Activated CD4-positive, alpha-beta T cell treated with anti-CD3 and anti-CD28 coated beads for 36 hours (primary cell): Measurements from ENCODE around the gene C1QL2. TPM values are rescaled to one million over a fixed set of nuclear protein-coding genes. Genes with fewer than 3 reads are reported as not detected.

ENCODE experiments used
- ATAC-seq: fragments of 200-7000 bp; cut with Tn5 transposase; one replicate; pipeline ENCODE4 v1.10.0; 2021; ENCODE audit warnings: mild to moderate bottlenecking, moderate library complexity
- CTCF ChIA-PET: fragments of 350-600 bp; sonication (Branson Sonifier 250); formaldehyde crosslinking; loops from one replicate; lab custom pipeline; 2021; ENCODE audit warnings: antibody characterized with exemption; lab: Charles Lee
- POLR2A ChIA-PET: fragments of 350-600 bp; sonication (Branson Sonifier 250); formaldehyde crosslinking; loops from one replicate; lab custom pipeline; 2021; ENCODE audit warnings: antibody characterized with exemption, inconsistent platforms; lab: Charles Lee
- DNase-seq: peaks from one replicate; pipeline ENCODE4 v3.0.0-alpha.2; 2020
- H3K27ac Mint-ChIP-seq: one replicate; pipeline ENCODE4 v1.8.0; 2021; ENCODE audit warnings: mixed read lengths
- H3K27me3 Mint-ChIP-seq: one replicate; pipeline ENCODE4 v1.8.0; 2021; ENCODE audit warnings: mixed read lengths
- H3K36me3 Mint-ChIP-seq: one replicate; pipeline ENCODE4 v1.8.0; 2021; ENCODE audit warnings: low read depth, mixed read lengths
- H3K4me1 Mint-ChIP-seq: one replicate; pipeline ENCODE4 v1.8.0; 2021; ENCODE audit warnings: mixed read lengths
- H3K4me3 Mint-ChIP-seq: one replicate; pipeline ENCODE4 v1.8.0; 2021; ENCODE audit warnings: mild to moderate bottlenecking, moderate library complexity, mixed read lengths
- H3K9me3 Mint-ChIP-seq: one replicate; pipeline ENCODE4 v1.8.0; 2021; ENCODE audit warnings: low read depth, mixed read lengths
- intact Hi-C, 2 experiments: fragments of 100-400 bp; cut with DNase I in 1 of 2; cut with micrococcal nuclease in 1 of 2; formaldehyde crosslinking; loops; one replicate each; pipeline versions ENCODE4 v1.14.2 to v1.15.1; 2022 to 2024; cut with DNase I, micrococcal nuclease
- total RNA-seq, 2 experiments: library from RNA; stranded (reverse); gene quantifications; one replicate each; pipeline ENCODE4 v1.2.3, GENCODE V29; 2021

C1QL2 gene
- total RNA-seq, 2 experiments from 2014 or later: not detected

DNA sequence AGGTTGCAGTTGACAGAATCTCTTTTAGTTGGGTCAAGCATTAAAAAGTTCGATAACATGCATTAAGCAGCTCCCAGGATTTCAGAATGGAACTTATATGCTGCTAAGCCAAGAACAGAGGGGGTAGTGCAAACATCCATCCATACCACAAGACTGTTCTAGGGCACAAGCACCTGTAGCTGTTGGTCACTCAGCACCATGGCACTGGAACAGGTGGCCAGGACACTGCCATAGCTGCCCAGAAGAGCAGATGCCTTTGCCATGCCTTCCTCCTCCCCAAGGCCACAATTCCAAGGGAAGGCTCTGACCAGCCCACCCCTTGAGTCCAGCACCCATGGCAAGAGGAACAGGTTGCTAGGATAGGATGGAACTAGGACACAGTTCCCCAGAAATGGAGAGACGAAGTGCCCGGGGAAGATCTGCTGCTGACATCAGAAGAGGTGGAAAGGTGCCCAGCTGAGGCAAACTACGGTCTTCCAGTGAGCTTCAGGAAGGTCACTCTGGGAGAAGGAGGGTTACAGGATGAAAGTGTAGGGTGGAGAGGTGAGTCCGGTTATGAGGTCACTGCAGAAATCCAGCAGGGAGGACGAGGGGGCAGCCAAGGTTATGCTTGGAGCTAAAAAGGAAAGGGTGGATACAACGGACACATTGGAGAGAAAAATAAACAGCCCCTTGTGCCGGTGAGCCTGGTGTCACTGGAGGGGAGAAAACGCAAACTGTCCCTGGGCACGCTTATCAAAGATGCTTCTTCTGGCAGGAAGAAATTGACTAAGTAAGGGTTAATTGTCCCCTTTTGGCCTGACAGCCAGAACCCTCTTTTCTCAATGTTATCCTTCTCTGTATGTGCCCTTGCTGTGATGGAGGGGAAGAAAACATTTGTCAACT lies 41.9 kb downstream of the C1QL2 start:
- DNase-seq (no peak), ATAC-seq (no peak)
- ChIA-PET CTCF (interaction anchor here (0.6 kb wide), 1 partner anchor 176 kb away, joined by 3 read pairs; no protein-coding TSS in a partner anchor), POLR2A (no interaction called here)
- H3K36me3 Mint-ChIP-seq: no peaks in the 10 kb centered on the region
- intact Hi-C loops: no loop called here
- no peak overlapping the region for H3K4me3 Mint-ChIP-seq
- no peaks in the 10 kb centered on the region for H3K4me1 Mint-ChIP-seq
- no peak overlapping the region for H3K27ac Mint-ChIP-seq
- H3K27me3 Mint-ChIP-seq: peaks cover 8% of the 10 kb centered on the region
- peaks cover 1% of the 10 kb centered on the region for H3K9me3 Mint-ChIP-seq

DNA sequence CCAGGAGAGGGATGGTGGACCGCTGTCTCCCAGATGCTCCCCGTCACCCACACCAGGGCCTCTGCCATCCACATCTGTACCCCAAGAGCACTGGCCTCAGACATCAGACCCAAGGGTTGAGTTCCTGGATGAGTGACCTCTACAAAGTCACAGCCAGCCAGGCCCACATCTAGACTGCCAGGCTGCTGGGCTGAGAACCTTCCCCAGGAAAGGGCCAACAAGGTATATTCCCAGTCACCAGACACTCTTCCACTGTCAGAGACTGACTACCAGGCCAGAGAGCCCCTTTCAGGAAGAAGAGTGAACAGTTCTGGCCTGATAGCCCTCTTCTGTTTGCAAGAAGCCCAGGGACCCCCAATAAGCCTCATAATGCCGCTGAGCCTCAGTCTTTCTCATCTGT lies 44.3 kb downstream of the C1QL2 start:
- no peak for ATAC-seq
- Mint-ChIP-seq H3K9me3 (peaks cover 9% of the 10 kb centered on the region), H3K4me1 (no peaks in the 10 kb centered on the region), H3K4me3 (no peak overlapping the region), H3K27me3 (peaks cover 4% of the 10 kb centered on the region), H3K27ac (no peak overlapping the region), H3K36me3 (no peaks in the 10 kb centered on the region)
- intact Hi-C loops: no loop called here
- CTCF ChIA-PET: no interaction called here
- no peak for DNase-seq
- POLR2A ChIA-PET: no interaction called here

DNA sequence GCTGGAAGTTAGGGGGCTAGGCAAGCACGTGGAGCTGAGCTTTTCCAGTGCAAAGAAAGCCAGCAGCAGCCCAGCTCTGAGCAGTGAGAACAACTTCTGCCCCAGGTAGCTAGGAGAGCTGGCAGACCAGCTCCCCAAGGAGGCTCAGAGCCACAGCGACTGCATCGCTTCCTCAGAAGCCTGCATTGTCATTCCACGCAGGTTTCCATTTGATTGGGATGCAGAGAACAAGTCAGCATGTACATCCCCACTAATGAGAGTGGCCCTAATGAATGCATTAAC lies 45.1 kb downstream of the C1QL2 start:
- peaks cover 9% of the 10 kb centered on the region for H3K9me3 Mint-ChIP-seq
- H3K36me3 Mint-ChIP-seq: no peaks in the 10 kb centered on the region
- intact Hi-C loops: no loop called here
- no peak overlapping the region for H3K27ac Mint-ChIP-seq
- CTCF ChIA-PET: no interaction called here
- no peaks in the 10 kb centered on the region for H3K4me1 Mint-ChIP-seq
- POLR2A ChIA-PET: no interaction called here
- H3K4me3 Mint-ChIP-seq: no peak overlapping the region
- ATAC-seq: no peak
- peaks cover 4% of the 10 kb centered on the region for H3K27me3 Mint-ChIP-seq
- DNase-seq: no peak

DNA sequence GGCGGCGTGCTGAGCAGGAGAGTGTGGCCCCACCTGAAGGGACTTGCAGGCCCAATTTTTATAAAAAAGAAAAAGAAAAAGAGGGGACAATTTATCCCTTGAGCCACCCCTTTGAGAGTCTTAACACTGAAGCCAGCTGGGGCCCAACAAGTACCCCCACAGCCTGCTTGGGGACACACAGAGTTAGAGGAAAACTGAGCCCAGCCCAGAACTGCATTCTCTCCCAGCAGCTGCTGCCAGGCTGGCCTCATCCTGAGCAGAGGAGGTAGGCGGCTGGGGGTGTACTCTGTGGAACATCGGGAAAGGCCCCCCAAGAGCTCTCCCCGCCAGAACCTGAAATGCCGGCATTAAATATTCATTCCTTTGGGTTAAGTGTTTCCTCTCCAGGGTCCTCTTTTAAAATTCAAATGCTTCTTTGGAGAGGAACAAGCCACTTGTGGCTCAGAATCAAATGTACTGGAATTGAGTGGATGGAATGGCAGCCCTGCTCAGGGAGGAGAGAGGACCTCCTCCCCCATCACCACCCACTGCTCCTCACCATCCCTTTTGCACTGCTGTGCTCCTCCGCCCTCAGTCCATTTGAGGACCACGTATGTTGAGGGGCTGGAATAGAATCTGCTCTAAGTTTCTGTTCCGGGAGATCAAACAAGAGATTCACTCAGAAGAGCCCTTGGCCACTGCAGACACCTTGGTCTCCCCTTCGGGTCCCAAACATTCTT lies 45.6 kb downstream of the C1QL2 start:
- POLR2A ChIA-PET: no interaction called here

DNA sequence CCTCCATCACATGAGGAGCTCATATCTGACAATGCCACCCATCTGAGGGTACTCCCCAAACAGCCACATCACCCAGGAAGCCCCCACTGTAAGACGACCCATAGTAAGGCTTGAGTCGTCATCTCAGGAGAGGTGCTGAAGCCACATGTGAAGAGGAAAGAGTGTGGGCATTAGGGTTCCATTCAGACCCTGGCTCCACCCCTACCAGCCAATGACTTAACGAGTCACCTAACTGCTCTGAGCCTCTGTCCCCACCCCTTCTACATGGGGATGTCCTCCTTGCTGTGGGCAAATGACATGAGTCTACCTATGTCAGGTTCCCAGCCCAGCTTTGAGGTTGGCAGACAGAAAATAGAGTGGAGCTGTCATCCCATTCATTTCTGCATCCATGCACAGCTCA lies 46.3 kb downstream of the C1QL2 start:
- H3K27ac Mint-ChIP-seq: no peak overlapping the region
- peaks cover 9% of the 10 kb centered on the region for H3K27me3 Mint-ChIP-seq
- ChIA-PET POLR2A (no interaction called here), CTCF (interaction anchor here (0.6 kb wide), 1 partner anchor 220 kb away, joined by 3 read pairs; no protein-coding TSS in a partner anchor)
- H3K36me3 Mint-ChIP-seq: no peaks in the 10 kb centered on the region
- peak; percentile 47 for ATAC-seq
- peaks cover 9% of the 10 kb centered on the region for H3K9me3 Mint-ChIP-seq
- DNase-seq: no peak
- no peaks in the 10 kb centered on the region for H3K4me1 Mint-ChIP-seq
- intact Hi-C loops: no loop called here
- no peak overlapping the region for H3K4me3 Mint-ChIP-seq

More for the DNA sequence above, 45.6 kb downstream of the C1QL2 start:
- no peak overlapping the region for H3K27ac Mint-ChIP-seq
- DNase-seq (no peak), ATAC-seq (no peak)
- no peak overlapping the region for H3K4me3 Mint-ChIP-seq
- intact Hi-C loops: no loop called here
- peaks cover 4% of the 10 kb centered on the region for H3K27me3 Mint-ChIP-seq
- no peaks in the 10 kb centered on the region for H3K36me3 Mint-ChIP-seq
- no peaks in the 10 kb centered on the region for H3K4me1 Mint-ChIP-seq
- H3K9me3 Mint-ChIP-seq: peaks cover 9% of the 10 kb centered on the region
- CTCF ChIA-PET: no interaction called here

DNA sequence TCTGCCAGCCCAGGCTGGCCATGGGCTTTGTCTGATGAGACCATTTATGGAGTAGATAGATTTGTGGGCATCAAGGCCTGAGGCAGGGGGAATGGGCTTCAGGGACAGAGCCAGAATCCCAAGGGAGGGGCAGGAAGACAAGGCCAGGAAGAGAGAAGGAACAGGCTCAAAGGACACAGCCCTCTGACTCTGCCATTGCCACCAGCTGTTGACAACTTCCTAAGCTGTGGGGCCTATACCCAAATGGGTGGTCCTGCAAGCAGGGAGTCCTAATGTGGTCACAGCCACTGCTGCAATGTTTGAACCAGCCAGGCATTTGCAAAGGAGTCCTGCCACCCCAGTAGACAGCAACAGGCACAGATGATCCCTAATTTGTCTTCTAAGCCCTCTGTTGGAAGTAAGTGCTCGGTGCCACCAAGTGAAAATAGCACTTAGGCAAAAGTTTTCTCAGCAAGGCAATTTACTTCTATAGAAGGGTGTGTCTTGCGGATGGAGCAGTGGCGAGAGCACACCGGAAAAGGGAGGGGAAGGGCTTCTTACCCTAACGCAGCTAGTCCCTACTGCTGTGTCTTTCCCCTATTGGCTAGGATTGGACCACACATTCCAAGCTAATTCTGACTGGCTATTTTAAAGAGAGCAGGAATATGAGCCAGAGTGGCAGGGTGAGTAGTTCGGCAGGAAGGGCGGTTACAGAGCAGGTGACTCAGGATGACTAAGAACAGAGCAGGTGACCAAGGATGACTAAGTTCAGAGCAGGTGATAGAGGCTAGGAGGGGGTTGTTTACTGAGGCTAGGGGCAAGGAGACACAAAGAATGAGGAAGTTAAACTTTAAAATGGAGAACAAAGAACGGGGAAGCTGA lies 47.2 kb downstream of the C1QL2 start:
- Mint-ChIP-seq H3K36me3 (no peaks in the 10 kb centered on the region), H3K4me1 (no peaks in the 10 kb centered on the region), H3K27me3 (peaks cover 17% of the 10 kb centered on the region), H3K9me3 (peaks cover 9% of the 10 kb centered on the region), H3K4me3 (no peak overlapping the region), H3K27ac (no peak overlapping the region)
- ATAC-seq: no peak
- ChIA-PET POLR2A (no interaction called here), CTCF (interaction anchor here (0.9 kb wide), 1 partner anchor 14 kb away, joined by 3 read pairs; no protein-coding TSS in a partner anchor)
- DNase-seq: peak; percentile 19
- intact Hi-C loops: no loop called here

DNA sequence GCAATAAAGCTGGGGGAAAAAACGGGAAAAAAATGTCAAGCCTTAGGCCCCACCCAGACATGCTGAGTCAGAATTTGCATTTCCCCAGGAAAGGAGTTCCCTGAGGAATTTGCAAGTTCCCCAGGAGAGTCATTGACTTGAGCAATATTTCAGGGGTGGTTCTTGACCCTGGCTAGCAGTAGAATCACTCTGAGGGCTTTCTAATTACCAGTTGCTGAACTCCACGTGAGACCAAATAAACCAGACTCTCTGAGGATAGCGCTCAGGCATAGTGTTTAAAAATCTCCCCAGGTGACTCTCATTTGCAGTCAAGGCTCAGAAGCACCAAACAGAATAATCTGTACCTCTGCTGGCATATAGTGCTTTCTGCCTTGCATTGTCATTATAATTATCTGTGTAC lies 48.7 kb downstream of the C1QL2 start:
- Mint-ChIP-seq H3K27ac (no peak overlapping the region), H3K4me1 (no peaks in the 10 kb centered on the region), H3K36me3 (no peaks in the 10 kb centered on the region), H3K4me3 (no peak overlapping the region), H3K27me3 (peaks cover 17% of the 10 kb centered on the region), H3K9me3 (peaks cover 12% of the 10 kb centered on the region)
- DNase-seq (no peak), ATAC-seq (no peak)
- intact Hi-C loops: no loop called here
- ChIA-PET POLR2A (no interaction called here), CTCF (no interaction called here)

DNA sequence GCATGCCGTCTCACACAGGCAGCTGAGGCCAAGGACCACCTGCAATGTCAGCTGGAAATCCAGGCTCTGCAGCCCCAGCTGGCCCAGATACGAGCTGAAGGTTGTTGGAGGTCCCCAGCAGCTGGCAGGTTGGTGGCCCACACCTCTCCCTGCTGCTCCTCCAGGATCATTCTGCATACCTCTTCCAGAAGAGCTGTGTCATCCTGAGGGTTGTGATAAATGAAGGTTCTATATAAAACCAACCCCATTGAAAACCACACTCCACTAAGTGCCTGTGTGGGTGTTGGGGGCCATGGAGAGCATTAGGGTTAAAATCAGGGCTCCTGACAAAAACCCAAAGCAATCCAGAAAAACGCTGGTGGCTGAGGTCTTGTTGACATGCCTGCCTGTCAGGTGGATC lies 50.4 kb downstream of the C1QL2 start:
- ChIA-PET CTCF (no interaction called here), POLR2A (no interaction called here)
- DNase-seq: no peak
- intact Hi-C loops: no loop called here
- no peak for ATAC-seq
- Mint-ChIP-seq H3K9me3 (peaks cover 19% of the 10 kb centered on the region), H3K4me1 (no peaks in the 10 kb centered on the region), H3K4me3 (no peak overlapping the region), H3K27me3 (peaks cover 14% of the 10 kb centered on the region), H3K27ac (no peak overlapping the region), H3K36me3 (no peaks in the 10 kb centered on the region)

DNA sequence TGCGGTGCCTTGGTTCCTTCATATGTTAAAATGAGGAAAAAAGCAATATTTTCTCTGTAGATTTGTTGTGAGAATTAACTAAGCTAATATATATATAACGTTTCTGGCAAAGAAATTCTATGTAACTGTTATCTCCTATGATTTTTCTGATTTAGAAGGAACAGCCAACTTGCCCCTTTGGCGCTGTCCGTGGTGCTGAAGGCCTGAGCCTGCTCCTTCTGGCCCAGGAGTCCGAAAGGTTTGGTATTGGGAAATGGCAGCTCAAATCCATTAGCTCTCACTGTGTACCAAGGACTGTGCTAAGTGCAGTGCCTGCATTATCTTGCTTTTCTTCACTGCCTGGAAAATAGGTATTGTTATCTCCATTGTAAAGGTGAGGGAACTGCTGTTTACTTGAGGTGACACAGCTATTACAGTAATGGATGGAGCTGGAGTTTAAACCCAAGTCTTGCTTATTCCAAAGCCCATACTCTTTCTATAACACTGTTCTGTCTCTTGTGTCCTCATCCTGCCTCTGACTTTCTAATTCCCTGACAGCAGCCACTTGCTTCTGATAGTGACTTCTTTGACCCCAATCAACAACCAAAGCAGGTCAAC lies 52.2 kb downstream of the C1QL2 start:
- ChIA-PET CTCF (no interaction called here), POLR2A (no interaction called here)
- H3K27me3 Mint-ChIP-seq: peaks cover 13% of the 10 kb centered on the region
- no peak overlapping the region for H3K27ac Mint-ChIP-seq
- H3K4me1 Mint-ChIP-seq: no peaks in the 10 kb centered on the region
- intact Hi-C loops: no loop called here
- no peak overlapping the region for H3K4me3 Mint-ChIP-seq
- DNase-seq (peak; percentile 66), ATAC-seq (no peak)
- H3K36me3 Mint-ChIP-seq: no peaks in the 10 kb centered on the region
- peaks cover 20% of the 10 kb centered on the region for H3K9me3 Mint-ChIP-seq
